NCI-H1092 (cell line): Measurements from ENCODE around the gene YIPF3.
A peak's percentile ranks its signal among the peaks of the same experiment; 100 is the strongest.
"Not testable (repeated sequence)": the region's sequence is repeated elsewhere in the genome, so short reads cannot be mapped to it uniquely, and the experiment has no call there.

Experiments
- DNase-seq: peaks from one replicate; lab custom pipeline; 2025; lab: John Stamatoyannopoulos, UW

YIPF3 gene

DNA sequence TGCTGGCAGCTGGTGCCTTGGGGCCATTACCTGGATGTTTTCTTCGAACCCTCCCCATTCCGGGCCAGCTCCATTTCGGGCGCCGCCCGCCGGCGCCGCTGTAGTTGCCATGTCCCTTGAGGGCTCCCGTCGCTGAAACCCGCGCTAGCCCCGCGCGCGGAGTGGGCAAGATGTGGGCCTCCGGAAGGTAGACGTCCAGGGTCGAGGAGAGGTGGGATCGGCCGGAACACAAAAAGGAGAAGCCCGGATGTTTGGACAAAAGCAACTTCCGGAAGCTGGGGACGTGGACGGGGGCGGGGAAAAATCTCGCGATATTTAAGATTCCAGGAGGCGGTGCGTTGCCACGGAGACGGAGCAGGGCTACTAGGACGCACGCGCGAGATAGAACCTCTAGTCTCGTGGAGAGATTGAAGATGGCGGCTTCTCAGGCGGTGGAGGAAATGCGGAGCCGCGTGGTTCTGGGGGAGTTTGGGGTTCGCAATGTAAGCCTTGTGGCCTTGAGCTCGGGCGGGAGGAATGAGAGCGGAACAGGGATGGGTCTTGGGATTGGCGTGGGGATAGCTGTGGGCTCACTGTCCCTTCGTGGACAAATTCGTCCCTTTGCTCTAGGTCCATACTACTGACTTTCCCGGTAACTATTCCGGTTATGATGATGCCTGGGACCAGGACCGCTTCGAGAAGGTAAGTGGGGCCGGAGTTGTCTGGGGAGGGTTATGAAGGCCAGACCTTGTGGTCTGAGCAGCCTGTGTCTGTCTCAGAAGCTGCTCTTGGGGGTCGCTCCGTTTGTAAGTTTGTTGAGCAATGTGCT is at the start of gene YIPF3, which contains the start of gene POLR1C:
TSS of gene YIPF3 (minus strand) at position 230 of the 808 bp plus-strand sequence. CDS start at position 111, 119 bp downstream.
TSS of gene POLR1C (plus strand) at position 393 of the 808 bp plus-strand sequence. CDS start at position 414, 21 bp downstream.
- DNase-seq, result peak; percentile 99

DNA sequence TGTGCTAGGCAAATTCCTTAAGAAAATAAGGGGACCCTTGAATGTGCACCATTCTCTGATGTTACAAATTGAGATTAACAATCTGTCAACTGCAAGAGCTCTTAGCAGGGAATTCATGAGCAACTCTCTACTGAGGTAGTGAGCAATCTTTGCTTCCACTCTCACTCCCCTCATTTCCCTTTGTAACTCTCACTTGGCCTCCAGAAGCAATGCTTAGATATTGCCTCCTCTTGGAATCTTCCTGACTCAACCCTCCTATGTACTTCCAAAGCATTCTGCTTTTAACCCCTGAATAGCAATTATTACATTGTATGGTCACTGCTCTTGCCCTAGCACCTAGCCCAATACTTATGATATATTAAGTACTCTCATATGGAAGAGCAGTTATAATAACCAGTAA is 42.6 kb upstream of the YIPF3 start:
- DNase-seq, result no peak

- DNase-seq, result not testable (repeated sequence)
These were observed 40.9 kb upstream of the YIPF3 start for GRCh38 chr6:43557620-43558019.

- no peak for DNase-seq
These were observed 30.5 kb upstream of the YIPF3 start for GRCh38 chr6:43547222-43547621.

GRCh38 chr6:43544461-43544860 is 27.7 kb upstream of the YIPF3 start:
- no peak for DNase-seq

DNA sequence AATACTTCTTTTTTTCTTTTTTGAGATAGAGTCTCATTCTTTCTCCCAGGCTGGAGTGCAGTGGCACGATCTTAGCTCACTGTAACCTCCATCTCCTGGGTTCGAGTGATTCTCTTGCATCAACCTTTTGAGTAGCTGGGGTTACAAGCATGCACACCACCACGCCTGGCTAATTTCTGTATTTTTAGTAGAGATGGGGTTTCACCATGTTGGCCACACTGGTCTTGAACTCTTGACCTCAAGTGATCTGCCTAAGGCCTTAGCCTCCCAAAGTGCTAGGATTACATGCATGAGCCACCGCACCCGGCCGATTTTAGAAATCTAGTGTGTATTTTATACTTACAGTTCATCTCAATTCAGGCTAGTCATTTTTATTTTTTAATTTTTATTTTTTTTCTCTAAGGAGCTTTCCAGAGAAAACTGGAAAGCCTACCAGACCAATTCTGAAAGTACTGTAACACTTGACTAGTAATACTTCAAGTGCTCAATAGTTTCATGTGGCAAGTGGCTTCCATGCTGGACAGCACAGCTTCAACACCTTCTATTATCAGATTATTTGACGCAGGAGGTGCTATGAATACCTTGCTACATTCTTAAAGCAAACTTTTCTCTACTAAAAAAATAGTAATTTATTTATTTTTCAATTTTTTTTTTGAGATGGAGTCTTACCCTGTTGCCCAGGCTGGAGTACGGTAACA is 25.2 kb upstream of the YIPF3 start:
- no peak for DNase-seq

- no peak for DNase-seq
These were observed 23.8 kb upstream of the YIPF3 start for GRCh38 chr6:43540507-43540906.

GRCh38 chr6:43539409-43539808 is 22.7 kb upstream of the YIPF3 start:
- DNase-seq, result not testable (repeated sequence)

DNA sequence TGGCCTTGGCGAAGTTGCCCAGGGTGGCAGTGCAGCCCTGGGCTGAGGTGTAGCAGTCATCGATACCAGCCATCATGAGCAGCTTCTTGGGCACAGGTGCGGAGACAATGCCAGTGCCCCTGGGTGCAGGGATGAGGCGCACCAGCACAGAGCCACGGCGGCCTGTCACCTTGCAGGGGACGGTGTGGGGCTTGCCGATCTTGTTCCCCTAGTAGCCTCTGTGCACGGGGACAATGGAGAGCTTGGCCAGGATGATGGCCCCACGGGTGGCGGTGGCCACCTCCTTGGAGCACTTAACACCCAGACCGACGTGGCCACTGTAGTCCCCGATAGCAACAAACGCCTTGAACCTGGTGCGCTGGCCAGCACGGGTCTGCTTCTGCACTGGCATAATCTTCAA is 22.3 kb upstream of the YIPF3 start:
- not testable (repeated sequence) for DNase-seq

DNA sequence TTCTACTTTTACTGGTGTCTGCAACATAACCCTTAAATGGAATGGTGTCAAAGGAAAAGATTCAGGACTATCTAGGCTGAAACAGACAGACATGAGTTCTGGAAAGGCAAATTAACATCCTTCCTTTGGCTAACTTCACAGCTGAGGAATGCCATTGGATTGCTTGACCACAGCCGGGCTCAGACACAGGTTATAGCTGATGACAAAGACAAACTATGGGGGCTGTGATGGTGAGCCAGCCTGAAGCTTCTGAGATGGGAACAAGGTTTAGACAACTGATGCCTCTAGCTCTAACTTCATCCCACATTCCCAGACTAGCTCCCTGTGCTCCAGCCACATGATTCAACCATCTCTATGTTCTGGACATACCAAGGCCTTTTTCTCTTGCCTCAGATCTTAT is 15.5 kb upstream of the YIPF3 start:
- DNase-seq, result no peak

GRCh38 chr6:43524483-43524961 is 7.8 kb upstream of the YIPF3 start:
- no peak for DNase-seq

- no peak for DNase-seq
These were observed 6.6 kb upstream of the YIPF3 start for GRCh38 chr6:43523284-43523683.

DNA sequence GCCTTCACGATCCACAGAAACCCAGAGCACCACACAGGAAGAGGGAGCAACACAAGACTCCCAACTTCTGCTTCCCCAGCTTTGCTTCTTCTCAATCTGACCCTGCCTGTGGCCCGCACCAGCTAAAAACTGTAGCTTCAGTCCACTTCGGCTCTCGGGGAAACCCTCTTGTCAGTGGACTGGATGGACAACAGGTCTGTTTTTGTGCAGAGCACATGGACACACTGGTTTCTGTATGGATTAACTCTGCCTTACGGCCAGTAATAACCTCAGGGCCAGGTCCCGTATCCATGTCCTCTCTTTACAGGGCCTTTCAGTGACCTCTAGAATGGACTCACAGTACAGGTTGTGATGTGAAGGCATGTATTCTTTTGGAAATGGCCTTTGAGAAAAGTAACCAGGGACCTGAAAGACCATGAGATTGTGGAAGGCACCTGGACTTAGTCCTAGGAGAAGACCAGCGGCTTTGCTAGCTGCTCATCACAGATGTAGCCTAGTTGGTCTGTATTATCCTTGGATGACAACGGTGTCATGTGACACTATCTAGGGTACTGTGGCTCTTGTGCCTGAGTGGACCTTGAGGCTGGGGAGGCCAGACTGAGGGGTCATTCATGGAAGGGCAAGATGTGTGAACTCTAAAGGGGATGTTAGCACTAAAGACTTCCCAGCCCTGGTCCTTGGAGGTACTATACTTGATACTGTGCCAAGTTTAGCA is 6.0 kb upstream of the YIPF3 start:
- DNase-seq, result no peak

GRCh38 chr6:43521836-43522235 is 5.1 kb upstream of the YIPF3 start:
- peak; percentile 51 for DNase-seq

DNA sequence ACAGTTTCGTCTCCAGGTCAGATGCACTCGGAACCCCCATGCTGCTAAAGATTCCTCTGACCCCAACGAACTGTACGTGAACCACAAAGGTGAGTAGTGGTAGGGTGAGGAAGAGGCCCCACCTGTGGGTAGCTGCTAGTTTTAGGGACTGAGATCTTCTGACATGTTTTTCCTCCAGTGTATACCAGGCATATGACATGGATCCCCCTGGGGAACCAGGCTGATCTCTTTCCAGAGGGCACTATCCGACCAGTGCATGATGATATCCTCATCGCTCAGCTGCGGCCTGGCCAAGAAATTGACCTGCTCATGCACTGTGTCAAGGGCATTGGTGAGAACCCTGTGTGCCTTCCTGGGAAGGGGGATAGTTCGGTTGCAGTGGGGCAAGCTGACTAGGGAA is 3.4 kb upstream of the YIPF3 start:
- DNase-seq, result no peak

GRCh38 chr6:43517505-43518357 is 1.0 kb upstream of the YIPF3 start:
- no peak for DNase-seq

- DNase-seq, result no peak
These were observed 394 bp downstream of the YIPF3 start for GRCh38 chr6:43516367-43516696.

DNA sequence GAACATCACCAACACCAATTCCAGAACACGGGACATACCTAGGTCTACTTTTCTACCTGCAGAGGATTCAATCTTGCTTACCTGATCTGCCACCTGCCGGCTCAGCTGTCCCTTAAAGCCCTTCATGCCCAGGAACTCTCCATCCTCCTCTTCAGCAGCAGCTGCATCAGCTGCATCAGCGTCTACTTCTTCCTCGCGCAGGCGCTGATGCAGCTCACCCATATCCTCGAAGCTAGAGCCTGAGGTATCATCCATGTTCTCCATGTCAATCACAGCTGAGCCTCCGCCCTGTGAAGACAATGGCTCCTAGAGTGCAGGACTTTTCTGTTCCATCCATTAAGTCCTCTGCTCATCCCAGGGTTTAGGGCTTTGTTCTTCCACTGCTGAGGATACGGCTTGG is 918 bp downstream of the YIPF3 start:
- no peak for DNase-seq

DNA sequence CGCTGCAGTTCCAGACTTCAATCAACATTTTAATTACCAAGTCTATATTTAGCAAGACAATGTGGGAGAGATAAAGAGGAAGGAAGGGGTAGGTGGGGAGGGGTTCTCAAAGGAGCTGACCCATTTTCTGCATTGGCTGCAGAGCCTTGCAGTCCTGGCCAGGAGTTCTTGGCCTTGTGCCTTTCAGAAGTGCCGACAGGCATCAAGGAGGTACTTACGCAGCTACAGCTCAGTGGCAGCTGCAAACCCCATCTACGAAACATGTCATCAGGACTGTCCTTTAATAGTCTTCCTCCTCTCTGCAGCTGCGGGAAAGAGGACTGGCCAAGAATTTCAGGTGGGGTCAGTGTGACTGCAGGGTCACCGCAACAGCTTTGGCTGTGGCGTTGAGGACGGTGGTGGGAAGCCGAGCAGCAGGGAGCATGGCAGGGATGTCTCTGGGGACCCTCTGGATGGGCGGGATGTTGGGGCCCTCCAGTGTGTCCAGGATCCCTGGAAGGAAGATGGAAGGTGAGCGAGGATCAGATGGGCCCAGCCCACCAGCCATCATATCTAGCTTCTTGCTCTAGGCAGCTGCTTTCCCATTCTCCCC is 4.8 kb downstream of the YIPF3 start:
- DNase-seq, result no peak

GRCh38 chr6:43510827-43511163 is 5.9 kb downstream of the YIPF3 start:
- DNase-seq, result no peak
